Measurements from ENCODE around the gene FGD4.
"Not testable (repeated sequence)": the region's sequence is repeated elsewhere in the genome, so short reads cannot be mapped to it uniquely, and the experiment has no call there.

The FGD4 gene

DNA sequence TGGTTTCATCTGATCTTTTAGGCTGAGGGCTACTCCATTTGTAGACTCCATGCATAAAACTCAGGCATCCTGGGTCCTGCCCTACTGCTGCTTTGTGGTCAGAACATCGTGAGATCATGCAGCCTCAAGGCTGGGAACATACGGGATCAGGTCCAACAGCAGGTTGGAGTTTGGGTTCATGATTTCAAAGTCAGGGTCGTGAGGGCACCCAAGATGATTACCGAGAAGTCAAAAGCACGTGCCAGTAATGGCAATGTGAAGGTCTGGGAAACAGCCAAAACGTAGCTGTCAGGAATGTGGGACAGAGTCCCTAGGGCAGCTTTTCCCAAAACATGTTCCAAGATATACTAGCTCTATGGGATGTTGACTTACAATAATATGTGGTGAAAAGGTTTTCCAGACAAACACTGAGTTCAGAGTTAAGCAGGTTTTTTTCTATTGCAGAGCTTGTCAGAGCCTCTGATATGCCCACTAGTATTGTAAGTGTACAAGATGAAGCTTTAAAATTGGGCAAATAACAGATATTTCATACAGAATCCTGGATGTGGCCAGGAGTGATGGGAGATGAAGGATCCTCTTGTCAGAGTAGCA lies 149.4 kb downstream of the FGD4 start:
- no peak for DNase-seq (ENCODE audit: extremely low read depth in 1 of 2, low read depth in 1 of 2)

DNA sequence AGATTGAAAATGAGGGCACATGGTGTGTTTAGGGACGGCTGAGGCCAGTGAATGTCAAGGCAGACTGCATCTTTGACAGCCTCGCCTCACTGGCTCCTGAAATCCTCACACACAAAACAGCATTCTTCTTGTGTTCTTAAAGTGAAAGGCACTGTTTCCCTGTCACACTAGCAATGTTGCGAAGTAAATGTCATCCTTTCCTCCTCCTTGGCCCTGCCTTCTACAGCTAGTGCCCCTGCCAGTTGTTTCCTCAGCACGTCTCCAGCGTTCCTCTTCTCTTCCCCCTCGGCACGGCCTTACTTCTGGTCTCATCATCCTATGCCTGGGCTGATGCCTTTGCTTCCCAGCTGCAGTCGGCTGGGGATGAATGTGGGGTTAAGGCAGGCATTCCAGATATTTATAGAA lies 150.3 kb downstream of the FGD4 start:
- DNase-seq (ENCODE audit: extremely low read depth in 1 of 2, low read depth in 1 of 2) = no peak

DNA sequence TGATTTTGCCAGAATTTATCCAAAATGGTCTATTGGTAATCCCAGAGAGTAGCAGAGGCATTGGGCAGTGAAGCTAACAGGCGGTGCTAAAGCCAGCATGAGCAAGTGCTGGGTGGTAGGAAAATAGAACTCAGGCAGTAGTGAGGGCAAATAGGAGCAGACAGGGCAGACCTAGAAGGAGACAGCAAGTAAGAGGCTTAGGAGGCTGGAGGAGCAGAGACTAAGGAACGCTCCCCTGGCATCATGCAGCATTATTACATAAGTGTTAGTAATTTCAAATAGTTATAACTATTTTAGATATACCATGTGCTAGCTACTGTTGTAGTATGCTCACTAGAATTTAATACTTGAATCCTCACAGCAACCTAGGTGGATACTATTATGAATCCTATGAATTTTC lies 151.7 kb downstream of the FGD4 start:
- DNase-seq (ENCODE audit: extremely low read depth in 1 of 2, low read depth in 1 of 2) = no peak

DNA sequence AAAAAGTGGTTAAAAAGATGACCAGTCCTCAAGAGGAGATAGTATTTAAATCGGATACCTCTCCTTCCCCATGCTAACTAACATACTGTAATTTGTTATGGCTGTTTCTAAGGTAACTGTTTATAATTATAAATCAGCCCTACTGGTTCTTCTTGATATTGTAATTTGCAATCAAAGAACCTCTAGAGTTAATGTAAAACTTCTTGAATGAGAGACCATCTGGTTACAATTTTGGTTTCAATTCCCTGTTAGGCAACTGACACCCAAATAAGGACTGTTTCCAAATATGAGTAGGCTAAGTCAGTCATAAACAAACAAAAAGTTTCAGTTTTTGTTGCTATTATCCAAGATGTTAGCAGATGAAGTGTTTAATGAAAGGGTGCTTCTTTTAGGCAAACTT lies 159.5 kb downstream of the FGD4 start:
- DNase-seq (ENCODE audit: extremely low read depth in 1 of 2, low read depth in 1 of 2) = no peak

DNA sequence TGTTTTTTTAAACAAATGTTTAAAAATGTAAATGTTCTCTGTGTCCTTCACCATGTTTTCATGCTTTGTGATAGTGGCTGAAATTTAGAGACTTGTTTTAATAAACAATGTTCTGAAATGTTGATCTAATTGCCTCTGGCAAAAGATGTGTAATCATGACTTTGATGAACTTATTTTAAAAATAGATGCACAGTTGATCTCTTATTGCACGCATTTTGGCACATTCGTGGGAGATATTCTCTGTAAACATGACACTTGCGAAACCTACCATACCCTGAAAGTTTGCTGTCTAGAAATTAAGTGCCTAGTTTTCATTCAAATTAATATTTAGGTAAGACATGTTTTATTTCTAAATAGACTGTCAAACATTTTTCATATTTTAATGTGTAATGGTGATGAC lies 160.1 kb downstream of the FGD4 start:
- no peak for DNase-seq (ENCODE audit: extremely low read depth in 1 of 2, low read depth in 1 of 2)

DNA sequence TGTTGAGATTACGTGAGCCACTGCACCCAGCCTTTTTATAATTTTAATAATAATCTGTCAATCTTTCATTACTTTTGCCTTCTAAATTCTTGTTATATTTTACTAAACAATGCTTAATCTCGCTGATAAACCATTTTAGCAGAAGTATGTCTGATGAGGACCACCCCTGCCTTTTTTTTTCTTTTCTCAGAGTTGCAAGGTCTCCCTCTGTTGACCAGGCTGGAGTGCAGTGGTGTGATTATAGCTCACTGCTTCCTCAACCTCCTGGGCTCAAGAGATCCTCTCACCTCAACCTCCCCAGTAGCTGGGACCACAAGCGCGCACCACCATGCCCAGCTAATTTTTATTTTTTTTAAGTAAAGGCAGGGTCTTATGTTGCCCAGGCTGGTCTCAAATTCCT lies 161.2 kb downstream of the FGD4 start:
- no peak for DNase-seq (ENCODE audit: extremely low read depth in 1 of 2, low read depth in 1 of 2)

DNA sequence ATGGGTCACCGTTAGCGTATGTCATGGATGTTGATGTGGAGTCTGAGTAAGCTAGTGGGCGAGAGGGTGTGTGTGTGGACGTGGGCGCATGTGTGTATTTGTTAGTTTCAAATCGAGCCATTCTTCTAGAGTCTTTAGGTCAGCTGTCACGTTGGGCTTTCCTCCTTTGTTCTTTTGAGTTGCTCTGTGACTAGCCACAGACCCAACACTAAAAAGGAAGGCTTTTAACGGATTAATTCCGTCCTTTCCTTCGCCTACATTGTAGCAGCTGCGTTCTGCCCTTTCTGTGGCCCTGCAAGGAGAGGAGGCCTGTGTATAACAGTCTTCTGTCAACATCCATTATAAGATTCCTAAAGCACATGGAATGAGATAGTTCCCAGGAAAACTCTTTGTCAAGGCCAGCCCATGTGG lies 162.6 kb downstream of the FGD4 start:
- DNase-seq (ENCODE audit: extremely low read depth in 1 of 2, low read depth in 1 of 2) = no peak

DNA sequence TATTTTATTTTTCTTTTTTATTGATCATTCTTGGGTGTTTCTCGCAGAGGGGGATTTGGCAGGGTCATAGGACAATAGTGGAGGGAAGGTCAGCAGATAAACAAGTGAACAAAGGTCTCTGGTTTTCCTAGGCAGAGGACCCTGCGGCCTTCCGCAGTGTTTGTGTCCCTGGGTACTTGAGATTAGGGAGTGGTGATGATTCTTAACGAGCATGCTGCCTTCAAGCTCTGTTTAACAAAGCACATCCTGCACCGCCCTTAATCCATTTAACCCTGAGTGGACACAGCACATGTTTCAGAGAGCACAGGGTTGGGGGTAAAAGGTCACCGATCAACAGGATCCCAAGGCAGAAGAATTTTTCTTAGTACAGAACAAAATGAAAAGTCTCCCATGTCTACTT lies 163.1 kb downstream of the FGD4 start:
- not testable (repeated sequence) for DNase-seq (ENCODE audit: extremely low read depth in 1 of 2, low read depth in 1 of 2)

DNA sequence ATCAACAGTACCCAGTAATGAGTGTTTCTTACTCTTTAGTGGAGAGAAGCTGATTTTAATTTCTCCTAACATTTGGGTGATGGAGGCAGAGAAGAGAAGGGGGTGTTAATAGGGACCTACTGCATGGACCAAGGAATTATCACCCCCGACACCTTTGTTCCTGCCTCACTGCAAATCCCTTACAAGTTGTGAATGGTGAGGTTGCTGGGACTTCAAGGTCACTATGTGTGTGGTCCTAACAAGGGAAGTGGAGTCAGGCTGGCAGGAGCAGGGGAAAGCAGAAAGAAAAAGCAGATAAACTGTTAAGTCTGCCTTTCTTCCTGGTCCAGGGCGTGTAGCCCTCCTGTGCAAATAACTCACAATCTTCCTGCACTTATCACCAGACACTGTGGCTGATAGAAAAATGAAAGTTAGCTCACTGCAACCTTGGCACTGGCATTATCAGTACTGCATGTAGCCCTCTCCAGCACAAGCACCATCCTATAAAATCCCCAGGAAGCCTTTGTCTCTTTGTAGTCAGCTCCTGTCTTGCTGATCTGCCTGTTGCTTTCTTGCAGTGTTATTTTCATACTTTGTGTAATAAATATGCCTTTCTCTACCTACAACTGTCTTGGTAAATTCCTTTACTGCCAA lies 167.4 kb downstream of the FGD4 start:
- no peak for DNase-seq (ENCODE audit: extremely low read depth in 1 of 2, low read depth in 1 of 2)

DNA sequence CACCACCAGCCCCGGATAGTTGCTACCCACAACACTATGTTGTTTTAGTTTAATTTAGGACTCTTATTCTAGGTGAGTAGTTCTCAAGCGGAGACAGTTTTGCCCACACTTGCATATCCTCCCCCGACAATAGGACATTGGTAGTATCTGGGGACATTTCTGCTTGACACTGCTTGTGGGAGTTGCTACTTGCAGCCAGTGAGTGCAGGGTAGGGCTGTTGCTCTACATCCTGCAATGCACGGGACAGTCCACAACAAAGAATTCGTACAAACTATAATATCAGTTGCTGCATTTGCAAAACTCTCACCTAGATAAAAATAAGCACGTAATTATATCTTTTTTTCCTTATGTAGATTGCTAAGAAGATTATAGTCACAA lies 167.9 kb downstream of the FGD4 start:
- no peak for DNase-seq (ENCODE audit: extremely low read depth in 1 of 2, low read depth in 1 of 2)

DNA sequence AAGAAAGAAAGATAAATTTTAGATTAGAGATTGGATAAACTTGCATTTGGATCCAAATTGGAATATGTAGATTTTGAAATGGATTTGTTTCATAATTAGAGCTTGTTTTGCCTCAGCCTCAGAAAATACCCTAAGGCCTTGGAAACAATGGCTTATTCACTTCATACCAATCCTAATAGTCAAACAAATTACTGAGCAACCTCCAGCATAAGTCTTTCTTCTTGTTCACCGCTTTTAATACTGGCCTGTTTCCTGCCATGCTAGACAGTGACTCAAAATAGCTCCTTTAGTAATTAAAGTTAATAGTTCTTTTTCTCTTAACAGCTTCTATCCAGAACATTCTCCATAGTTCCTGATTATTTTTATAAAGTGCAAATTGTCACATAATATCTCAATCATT lies 168.9 kb downstream of the FGD4 start:
- DNase-seq (ENCODE audit: extremely low read depth in 1 of 2, low read depth in 1 of 2) = no peak

DNA sequence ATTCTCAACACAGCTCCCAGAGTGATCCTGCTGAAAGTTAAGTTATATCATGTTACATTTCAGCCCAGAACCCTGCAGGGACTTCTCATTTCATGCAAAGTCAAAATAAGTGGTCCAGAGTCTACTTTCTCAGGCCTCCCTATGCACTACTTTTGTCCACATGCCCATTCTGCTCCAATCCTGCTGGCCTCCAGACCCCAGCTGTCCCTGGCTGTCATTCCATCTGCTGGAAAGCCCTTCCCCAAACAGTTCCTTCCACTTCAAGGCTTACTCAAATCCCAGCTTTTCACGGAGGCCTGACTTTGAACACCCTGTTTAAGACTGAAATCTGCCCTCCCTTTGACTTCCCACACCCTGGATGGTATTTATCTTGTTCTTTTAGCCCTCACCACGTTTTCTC lies 169.9 kb downstream of the FGD4 start:
- no peak for DNase-seq (ENCODE audit: extremely low read depth in 1 of 2, low read depth in 1 of 2)

DNA sequence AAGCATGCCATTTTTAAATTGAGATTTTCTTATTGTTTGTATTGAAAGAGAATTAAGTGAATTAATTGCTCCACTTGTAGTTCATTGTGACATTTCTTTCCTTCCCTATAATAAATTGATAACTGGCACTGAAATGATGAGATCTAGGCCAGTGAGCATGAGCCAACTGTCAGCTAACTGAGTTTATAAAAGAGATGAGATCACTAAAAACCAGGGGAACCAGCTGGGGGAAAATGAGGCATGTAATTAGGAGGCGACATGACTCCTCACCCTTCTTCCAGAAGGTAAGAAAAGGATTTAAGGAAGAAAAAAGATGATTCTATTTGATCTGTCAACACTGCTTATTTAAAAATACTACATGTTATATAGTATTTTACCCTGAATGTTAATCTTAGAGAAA lies 175.2 kb downstream of the FGD4 start:
- DNase-seq (ENCODE audit: extremely low read depth in 1 of 2, low read depth in 1 of 2) = no peak

DNA sequence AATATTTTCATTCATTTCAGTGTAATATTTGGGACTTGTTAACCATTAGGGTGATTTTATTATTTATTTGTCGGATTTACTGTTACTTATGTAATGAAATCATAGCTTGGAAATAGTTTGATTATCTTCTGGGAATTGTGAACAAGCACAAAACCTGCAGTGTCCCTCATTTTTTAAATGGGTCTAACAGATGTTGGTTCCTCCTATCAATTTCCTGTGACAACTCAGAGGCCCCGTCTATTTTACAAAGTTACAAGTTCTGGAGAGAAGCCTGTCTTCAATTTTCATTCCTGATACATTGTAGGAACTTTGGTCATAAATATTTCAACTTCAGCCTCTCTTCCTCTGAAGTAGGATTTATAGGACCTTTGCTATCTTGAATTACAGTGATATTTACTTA lies 178.0 kb downstream of the FGD4 start:
- no peak for DNase-seq (ENCODE audit: extremely low read depth in 1 of 2, low read depth in 1 of 2)

DNA sequence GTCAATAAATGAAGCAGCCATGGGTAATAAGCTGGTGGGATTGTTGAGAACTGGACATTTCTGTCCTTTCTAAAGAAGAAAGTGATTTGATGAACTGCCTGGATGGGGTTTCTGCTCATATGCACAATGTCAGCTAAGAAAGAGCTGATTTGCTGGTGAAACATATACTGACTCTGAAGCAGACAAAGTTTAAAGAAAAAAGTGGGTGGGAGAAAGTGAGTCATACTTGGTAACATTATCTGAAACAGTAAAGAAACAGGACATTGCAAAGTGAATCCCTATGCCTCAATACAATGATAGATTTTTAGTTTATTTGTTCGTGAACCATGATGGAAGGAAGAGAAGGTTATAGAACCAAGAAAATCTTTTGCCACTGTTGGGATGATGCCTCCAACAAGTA lies 184.2 kb downstream of the FGD4 start:
- no peak for DNase-seq (ENCODE audit: extremely low read depth in 1 of 2, low read depth in 1 of 2)

DNA sequence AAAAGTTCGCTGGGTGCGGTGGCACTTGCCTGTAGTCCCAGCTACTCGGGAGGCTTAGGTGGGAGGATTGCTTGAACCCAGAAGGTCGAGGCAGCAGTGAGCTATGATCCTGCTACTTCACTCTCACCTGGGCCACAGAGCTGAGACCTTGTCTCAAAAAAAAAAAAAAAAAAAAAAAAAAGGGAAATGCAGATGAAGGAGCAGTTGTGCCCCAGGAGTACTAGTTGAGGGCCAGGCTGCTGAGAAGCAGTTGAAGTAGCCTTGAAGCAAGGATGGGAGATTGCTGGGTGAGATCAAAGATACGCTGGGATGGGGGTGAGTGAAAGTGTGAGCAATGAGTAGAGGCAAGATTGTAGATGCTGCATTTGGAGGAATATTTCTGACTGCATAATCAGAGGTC lies 186.3 kb downstream of the FGD4 start:
- DNase-seq (ENCODE audit: extremely low read depth in 1 of 2, low read depth in 1 of 2) = no peak

DNA sequence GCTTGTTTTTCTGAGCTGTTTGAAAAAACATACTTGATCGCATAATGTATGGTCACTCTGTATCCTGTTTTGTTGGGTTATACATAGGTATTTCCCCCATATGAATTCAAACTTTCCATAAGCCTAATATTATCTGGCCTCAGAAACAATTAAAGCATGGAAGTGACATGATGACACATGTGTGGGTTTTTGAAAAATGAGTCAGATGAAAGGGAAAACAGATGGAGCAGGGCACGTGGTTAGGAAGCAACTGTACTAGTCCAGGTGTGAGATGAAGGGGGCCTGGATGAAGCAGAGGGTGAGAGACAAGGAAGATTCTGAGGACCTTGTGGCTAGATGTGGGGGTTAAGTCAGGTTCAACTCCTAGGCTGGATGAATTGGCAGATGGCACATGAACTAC lies 187.0 kb downstream of the FGD4 start:
- no peak for DNase-seq (ENCODE audit: extremely low read depth in 1 of 2, low read depth in 1 of 2)

DNA sequence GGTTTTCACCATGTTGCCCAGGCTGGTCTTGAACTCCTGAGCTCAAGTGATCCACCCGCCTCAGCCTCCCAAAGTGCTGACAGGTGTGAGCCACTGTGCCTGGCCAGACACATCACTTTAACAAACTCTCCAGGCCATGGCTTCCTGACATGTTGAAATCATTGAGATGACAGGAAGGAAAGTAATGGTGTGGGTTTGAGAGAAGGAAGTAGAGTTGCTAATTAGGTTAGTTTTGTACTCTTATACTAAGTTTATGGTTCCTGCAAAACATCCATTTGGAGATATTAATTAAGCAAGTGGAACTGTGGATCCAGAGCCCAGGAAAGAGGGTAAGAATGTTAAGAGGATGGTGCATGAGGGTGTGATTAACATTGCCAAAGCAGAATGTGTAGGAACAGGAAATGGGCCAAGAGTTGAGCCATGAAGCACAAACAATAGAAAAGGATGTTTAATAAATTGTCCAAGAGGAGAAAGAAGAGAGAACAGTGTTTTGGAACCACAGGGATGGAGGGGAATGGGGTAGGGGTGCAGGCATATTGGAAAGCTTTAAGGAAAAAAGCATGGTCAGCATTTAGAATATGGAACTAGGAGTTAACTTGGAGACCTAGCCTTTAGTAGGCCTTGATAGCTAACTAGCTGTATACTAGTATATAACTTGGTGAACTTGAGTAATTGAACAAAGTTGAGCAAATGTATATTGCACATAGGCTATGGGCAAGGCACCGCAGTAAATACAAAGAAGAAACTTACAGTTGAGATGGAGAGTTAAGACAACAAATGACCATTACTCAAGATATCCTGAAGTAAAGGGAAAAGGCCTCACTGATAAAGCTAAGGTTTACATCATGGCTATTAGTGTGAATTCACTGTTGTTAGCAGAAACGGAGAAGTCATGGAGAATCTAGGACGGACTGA lies 188.5 kb downstream of the FGD4 start:
- DNase-seq (ENCODE audit: extremely low read depth in 1 of 2, low read depth in 1 of 2) = no peak

DNA sequence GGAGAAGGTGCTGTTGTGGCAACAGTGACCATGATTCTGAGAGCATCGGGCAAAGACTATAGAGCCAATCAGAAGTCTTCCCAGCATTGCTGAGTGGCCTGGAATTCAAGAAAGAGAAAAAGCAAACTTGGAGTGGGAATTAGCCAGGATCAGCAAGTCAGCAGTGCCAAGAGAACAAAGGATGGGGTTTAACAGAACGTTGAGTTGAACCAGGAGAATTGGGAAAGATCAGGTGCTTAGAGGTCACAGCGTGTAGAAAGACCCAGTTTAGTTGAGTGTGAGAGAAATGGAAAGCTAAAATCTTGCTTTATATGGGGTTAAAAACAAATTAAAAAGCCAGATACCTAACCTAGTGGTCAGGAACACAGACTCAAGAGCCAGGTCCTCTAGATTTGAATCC lies 189.2 kb downstream of the FGD4 start:
- no peak for DNase-seq (ENCODE audit: extremely low read depth in 1 of 2, low read depth in 1 of 2)

DNA sequence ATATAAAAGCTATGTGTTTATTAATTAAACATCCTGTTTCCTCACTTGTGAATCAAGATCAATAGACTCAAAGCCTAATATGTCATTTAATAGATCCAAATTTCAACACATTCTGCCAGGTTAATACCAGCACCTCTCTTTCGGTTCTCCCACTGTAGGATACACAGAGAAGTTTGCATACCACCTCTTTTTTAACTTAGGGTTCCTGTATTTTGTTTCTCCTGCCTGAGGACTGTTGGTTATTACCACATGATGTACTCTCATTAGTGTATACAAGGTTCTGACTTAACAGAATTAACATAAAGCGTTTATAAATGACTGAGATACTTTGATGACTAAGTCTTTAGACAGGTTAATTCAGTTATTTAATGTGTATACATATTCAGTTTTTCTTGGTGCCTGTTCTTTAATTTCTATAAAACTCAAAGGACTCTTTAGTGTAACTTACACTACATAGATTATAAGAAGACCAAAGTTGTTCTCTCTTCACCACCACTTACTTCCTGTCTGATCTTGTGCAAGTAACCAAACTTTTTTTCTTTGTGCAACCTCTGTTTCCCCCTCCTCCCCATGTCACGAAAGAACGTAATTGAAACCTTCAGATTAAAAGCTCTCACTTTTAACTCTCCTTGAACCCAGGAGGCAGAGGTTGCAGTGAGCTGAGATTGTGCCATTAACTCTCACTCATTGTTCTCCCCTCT lies 190.0 kb downstream of the FGD4 start:
- DNase-seq (ENCODE audit: extremely low read depth in 1 of 2, low read depth in 1 of 2) = no peak

DNA sequence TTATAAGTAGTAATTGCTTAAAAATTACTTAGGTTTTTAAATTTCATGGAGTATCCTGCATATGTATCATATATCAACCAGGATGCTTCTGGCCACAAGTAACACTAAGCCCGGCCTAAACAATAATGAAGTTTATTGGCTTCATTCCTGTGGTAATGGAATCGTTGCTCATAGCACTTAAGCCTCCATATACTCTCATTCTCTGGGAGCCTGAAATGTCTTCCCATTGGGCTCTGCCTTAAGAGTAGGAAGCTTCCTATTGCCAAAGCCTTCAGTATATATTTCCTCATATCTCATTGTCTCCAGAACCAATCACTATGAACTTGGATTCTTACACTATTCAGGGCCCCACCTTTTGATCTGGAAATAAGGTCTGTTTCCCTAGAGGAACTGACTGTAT lies 195.9 kb downstream of the FGD4 start:
- no peak for DNase-seq (ENCODE audit: extremely low read depth in 1 of 2, low read depth in 1 of 2)

DNA sequence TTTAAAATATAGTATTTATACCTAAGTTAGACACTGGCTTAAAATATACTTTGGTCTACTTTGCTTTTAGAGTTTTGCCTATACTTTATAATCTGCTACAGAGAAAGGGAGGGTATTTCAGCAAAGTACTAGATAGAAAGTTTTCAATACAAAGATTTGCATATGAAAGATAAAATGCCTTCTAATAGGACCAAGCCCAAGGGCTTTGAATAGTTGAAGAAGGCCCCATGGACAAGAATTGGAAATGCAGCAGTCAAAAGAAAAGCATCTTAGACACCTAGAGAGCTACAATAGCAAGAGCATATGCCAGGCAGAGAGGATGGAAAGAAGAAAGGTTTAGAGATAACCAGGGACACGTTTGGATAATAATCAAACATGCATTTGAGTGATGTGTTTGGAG lies 196.7 kb downstream of the FGD4 start:
- no peak for DNase-seq (ENCODE audit: extremely low read depth in 1 of 2, low read depth in 1 of 2)

Data from stimulated activated CD8-positive, alpha-beta memory T cell treated with anti-CD3 and anti-CD28 coated beads, Interleukin-7, amount 100 ng/mL, for 48 hours (primary cell).